ENCODE results near the gene PNKD. TPM values are rescaled to one million over a fixed set of nuclear protein-coding genes. Genes with fewer than 3 reads are reported as not detected.

The PNKD gene
- total and polyA plus RNA-seq, 2 of the 8 experiments (the other 6 are each of a cell fraction or from before 2014, with no cell fraction given): 43.9 to 65.4 TPM

GRCh38 chr2:218354045-218354444 lies 83.7 kb downstream of the PNKD start:
- H2BK5ac ChIP-seq (ENCODE audit: low read depth, low read length): no peak overlapping the region
- no peak for TF ChIP-seq MAX (IDR thresholded peaks at IDR 0.05)
- TF ChIP-seq SUZ12 (IDR thresholded peaks at IDR 0.05; ENCODE audit: low read length): no peak
- no peak for TF ChIP-seq RXRA (IDR thresholded peaks at IDR 0.05; ENCODE audit: insufficient read depth, low read depth, low read length)
- TF ChIP-seq FOSL1 (IDR thresholded peaks at IDR 0.05; ENCODE audit: insufficient read depth, low read depth, low read length): no peak
- TF ChIP-seq EP300 (IDR thresholded peaks at IDR 0.05; ENCODE audit: borderline replicate concordance in 1 of 2, low read depth in 2 of 2, low read length in 2 of 2): no peak
- no peak for TF ChIP-seq BRCA1 (IDR thresholded peaks at IDR 0.05; ENCODE audit: low read depth, low read length)
- TF ChIP-seq SIRT6 (IDR thresholded peaks at IDR 0.05; ENCODE audit: low read length): no peak
- no peak for TF ChIP-seq SRF (IDR thresholded peaks at IDR 0.05; ENCODE audit: low read depth, low read length)
- no peak for TF ChIP-seq SP4 (IDR thresholded peaks at IDR 0.05; ENCODE audit: low read length)
- TF ChIP-seq EGR1 (IDR thresholded peaks at IDR 0.05; ENCODE audit: borderline replicate concordance, low read depth, low read length): no peak
- no peak for TF ChIP-seq BACH1 (IDR thresholded peaks at IDR 0.05; ENCODE audit: low read length)
- no peak for TF ChIP-seq CEBPB (IDR thresholded peaks at IDR 0.05; ENCODE audit: low read depth, low read length)
- no peak for TF ChIP-seq PHF8 (conservative IDR thresholded peaks at IDR 0.05; ENCODE audit: low read depth, low read length)
- no peak for TF ChIP-seq RAD21 (IDR thresholded peaks at IDR 0.05 in 1 of 2, conservative IDR thresholded peaks at IDR 0.05 in 1 of 2; ENCODE audit: low read depth in 2 of 2, low read length in 2 of 2)
- no peak for TF ChIP-seq NRF1 (IDR thresholded peaks at IDR 0.05; ENCODE audit: low read depth, low read length)

More at GRCh38 chr2:218354045-218354444, 83.7 kb downstream of the PNKD start:
- Histone ChIP-seq H3K36me3 (ENCODE audit: control insufficient read depth in 2 of 4, insufficient read depth in 4 of 4, low read length in 3 of 4) (no peaks in the 10 kb centered on the region), H3K4ac (replicated peaks; ENCODE audit: insufficient read length, low read depth, low read length) (no peak overlapping the region), H3K79me2 (ENCODE audit: control insufficient read depth in 1 of 2, insufficient read depth in 2 of 2, low read length in 2 of 2) (no peaks in the 10 kb centered on the region), H2BK120ac (replicated peaks; ENCODE audit: low read depth, low read length) (no peak overlapping the region), H3K23ac (ENCODE audit: insufficient read length) (no peak overlapping the region), H3K27ac (ENCODE audit: low read depth, low read length) (no peak overlapping the region), H3K4me2 (ENCODE audit: insufficient read depth in 1 of 2, low read depth in 2 of 2, low read length in 2 of 2) (no peak overlapping the region), H4K8ac (ENCODE audit: extremely low read depth, insufficient read depth, low read length) (no peak overlapping the region; the same call in 1 of the 2 replicates), H3K9ac (replicated peaks in 1 of 4; ENCODE audit: extremely low read depth in 1 of 4, low read depth in 3 of 4, low read length in 3 of 4) (no peak overlapping the region), H2BK20ac (ENCODE audit: low read length) (no peak overlapping the region), H3K27me3 (replicated peaks in 1 of 4; ENCODE audit: control insufficient read depth in 3 of 4, extremely low read depth in 1 of 4, insufficient read depth in 3 of 4, low read length in 3 of 4) (no peaks in the 10 kb centered on the region), H2AFZ (ENCODE audit: low read length) (no peak overlapping the region), H2BK12ac (ENCODE audit: low read depth, low read length) (no peak overlapping the region), H3K14ac (ENCODE audit: insufficient read length) (no peak overlapping the region), H3K79me1 (ENCODE audit: low read depth, low read length) (no peaks in the 10 kb centered on the region), H3K4me3 (ENCODE audit: extremely low read depth in 1 of 4, insufficient read depth in 2 of 4, low read depth in 3 of 4, low read length in 4 of 4) (no peak overlapping the region), H3K18ac (ENCODE audit: extremely low read depth, low read length) (no peak overlapping the region), H2AK5ac (ENCODE audit: low read depth, low read length) (no peak overlapping the region), H3K4me1 (replicated peaks in 1 of 4; ENCODE audit: control insufficient read depth in 3 of 4, insufficient read depth in 4 of 4, low read length in 3 of 4) (peaks cover 0 to 13% (median 6%) of the 10 kb centered on the region in 4 experiments; a peak in 6 of 7 replicates), H3K23me2 (ENCODE audit: low read depth, low read length) (no peaks in the 10 kb centered on the region), H4K91ac (replicated peaks; ENCODE audit: insufficient read length, low read length) (no peak overlapping the region), H2BK15ac (ENCODE audit: low read length) (no peak overlapping the region), H4K5ac (ENCODE audit: insufficient read length, low read depth, low read length) (no peak overlapping the region), H4K20me1 (replicated peaks in 1 of 2; ENCODE audit: control insufficient read depth in 1 of 2, insufficient read depth in 2 of 2, low read length in 2 of 2) (no peaks in the 10 kb centered on the region), H3K9me3 (ENCODE audit: insufficient read depth in 2 of 2, low read depth in 1 of 2, low read length in 1 of 2) (no peaks in the 10 kb centered on the region), H3K56ac (replicated peaks; ENCODE audit: insufficient read length, low read depth, low read length) (no peak overlapping the region)
- FAIRE-seq (no peak), DNase-seq (ENCODE audit: low read depth in 1 of 2, low spot score in 2 of 2) (no peak)
- POLR2A ChIA-PET (ENCODE audit: partially characterized antibody): no interaction called here
- WGBS, 2 experiments (ENCODE audit: extremely low coverage in 1 of 2, insufficient coverage in 1 of 2, insufficient read length in 1 of 2, insufficient replicate concordance in 2 of 2, low coverage in 1 of 2, low lambda C conversion rate in 2 of 2, missing lambda C conversion rate in 1 of 2): 90% methylated on average over 14 of the region's 14 CpGs; no CpG with 5 or more reads in 1 of the 2 experiments
- CTCF ChIA-PET (ENCODE audit: partially characterized antibody): interaction anchor here (1.0 to 11.9 kb wide), 4 partner anchors 11 to 55 kb away, joined by 5 to 192 read pairs (median 35); no protein-coding TSS in a partner anchor
